GM10266 (cell line): ENCODE measurements around the gene ADGRL3.

Experiments
- DNase-seq: peaks from one replicate; pipeline ENCODE4 v3.0.0; 2012; ENCODE audit errors: extremely low spot score
- TF ChIP-seq, protein P1 (sequence below): IDR thresholded peaks from 2 replicates; pipeline ENCODE4 v1.5.1; 2012; ENCODE audit warnings: mild to moderate bottlenecking, low read depth; ENCODE audit not compliant: control insufficient read depth, insufficient read depth; ENCODE audit errors: missing control alignments

The ADGRL3 gene

DNA sequence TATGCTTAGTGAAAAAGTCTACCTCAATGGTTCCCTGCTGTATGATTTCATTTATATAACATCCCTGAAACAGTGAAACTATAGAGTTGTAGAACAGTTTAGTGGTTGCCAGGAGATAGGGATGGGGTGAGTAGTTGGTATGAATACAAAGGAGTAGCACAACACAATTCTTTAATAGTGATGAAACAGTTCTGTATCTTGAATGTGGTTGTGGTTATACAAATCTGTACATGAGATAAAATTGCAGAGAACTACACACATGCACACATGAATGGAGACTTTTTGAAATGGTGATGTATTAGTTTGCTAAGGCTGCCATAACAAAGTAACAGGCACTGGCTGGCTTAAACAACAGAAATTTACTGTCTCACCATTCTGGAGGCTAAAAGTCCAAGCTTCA, 677.1 kb downstream of the ADGRL3 start:
- no peak for DNase-seq
- TF ChIP-seq, protein P1, sequence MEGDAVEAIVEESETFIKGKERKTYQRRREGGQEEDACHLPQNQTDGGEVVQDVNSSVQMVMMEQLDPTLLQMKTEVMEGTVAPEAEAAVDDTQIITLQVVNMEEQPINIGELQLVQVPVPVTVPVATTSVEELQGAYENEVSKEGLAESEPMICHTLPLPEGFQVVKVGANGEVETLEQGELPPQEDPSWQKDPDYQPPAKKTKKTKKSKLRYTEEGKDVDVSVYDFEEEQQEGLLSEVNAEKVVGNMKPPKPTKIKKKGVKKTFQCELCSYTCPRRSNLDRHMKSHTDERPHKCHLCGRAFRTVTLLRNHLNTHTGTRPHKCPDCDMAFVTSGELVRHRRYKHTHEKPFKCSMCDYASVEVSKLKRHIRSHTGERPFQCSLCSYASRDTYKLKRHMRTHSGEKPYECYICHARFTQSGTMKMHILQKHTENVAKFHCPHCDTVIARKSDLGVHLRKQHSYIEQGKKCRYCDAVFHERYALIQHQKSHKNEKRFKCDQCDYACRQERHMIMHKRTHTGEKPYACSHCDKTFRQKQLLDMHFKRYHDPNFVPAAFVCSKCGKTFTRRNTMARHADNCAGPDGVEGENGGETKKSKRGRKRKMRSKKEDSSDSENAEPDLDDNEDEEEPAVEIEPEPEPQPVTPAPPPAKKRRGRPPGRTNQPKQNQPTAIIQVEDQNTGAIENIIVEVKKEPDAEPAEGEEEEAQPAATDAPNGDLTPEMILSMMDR: no peak

DNA sequence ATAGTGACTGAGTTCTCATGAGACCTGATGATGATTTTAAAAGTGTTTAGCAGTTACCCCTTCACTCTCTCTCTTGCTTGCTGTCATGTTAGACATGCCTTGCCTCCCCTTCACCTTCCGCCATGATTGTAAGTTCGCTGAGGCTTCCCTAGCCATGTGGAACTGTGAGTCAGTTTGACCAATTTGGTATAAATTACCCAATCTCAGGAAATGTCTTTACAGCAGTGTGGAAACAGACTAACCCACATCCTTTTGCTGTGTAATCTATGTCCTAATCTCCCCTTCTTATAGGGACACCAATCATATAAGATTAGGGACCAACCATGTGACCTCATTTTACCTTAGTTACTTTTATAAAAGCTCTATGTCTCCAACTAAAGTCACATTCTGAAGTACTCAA, 677.8 kb downstream of the ADGRL3 start:
- no peak for DNase-seq
- TF ChIP-seq, protein P1: no peak

DNA sequence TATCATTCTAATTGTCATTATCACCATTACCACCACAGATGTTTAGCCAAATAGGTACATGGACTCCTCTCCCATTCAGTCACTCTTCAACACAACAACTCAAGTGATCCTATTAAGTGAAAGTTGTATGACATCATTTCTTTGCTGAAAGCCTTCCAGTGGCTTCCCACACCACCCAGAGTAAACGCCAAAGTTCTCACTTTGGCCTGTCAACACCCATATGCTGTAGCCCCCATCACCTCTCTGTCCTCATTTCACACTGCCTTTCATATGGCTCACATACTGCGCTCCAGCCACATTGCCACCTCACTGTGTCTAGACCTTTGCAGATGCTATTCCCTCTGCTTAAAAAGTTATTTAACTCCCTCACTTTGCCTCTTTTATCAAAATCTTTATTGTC, 682.3 kb downstream of the ADGRL3 start:
- no peak for DNase-seq
- TF ChIP-seq, protein P1: no peak

DNA sequence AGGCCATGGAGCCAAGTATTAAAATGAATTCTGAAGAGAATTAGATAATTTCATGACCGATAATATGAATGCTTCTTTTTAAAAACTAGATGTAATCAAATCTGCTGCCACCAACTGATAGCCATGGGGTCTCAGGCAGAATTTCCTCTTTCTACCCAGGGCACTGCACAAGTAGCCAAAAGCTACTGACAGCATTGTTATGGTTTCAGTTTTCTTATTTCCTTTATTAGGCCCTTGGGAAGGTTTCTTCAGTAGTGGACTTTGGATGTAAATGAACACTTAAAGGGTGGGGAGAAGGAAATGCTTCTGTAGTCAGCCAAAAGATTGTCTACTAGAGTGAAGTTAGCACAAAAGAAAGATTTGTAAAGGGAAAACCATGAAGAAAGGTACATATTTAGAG, 686.0 kb downstream of the ADGRL3 start:
- TF ChIP-seq, protein P1: no peak
- DNase-seq: no peak

DNA sequence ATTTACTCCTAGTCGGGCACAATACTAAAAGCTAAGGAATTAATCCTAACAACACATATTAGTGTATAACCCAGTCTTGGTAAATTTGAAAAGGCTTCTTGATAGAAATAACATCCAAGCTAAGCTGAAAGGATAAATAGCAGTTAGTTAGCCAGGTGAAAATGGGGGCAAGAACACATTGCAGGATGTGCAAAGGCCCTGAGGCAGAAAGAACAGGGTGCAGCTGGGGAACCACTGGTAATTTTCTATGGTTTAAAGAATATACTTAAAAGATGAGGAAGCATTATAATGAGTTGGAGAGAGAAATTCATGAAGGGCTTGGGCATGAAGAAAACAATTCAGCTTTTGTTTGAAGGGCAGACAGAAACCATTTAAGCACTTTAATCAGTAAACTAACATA, 689.0 kb downstream of the ADGRL3 start:
- no peak for DNase-seq
- TF ChIP-seq, protein P1: no peak

DNA sequence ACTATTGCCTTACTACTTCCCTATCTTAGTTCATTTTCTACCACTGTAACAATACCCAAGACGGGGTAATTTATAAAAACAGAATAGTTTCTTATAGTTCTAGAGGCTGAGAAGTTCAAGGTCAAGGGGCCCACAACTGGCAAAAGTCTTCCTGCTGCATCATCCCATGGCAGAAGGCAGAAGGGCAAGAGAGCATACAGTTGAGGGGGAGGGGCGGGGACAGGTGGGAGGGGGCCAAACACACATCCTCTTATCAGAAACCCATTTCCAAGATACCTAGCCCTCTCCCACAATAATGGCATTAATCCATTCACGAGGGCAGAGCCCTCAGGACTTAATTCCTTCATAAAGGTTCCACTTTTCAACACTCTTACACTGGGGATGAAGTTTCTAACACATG, 690.2 kb downstream of the ADGRL3 start:
- DNase-seq: no peak
- TF ChIP-seq, protein P1: no peak

DNA sequence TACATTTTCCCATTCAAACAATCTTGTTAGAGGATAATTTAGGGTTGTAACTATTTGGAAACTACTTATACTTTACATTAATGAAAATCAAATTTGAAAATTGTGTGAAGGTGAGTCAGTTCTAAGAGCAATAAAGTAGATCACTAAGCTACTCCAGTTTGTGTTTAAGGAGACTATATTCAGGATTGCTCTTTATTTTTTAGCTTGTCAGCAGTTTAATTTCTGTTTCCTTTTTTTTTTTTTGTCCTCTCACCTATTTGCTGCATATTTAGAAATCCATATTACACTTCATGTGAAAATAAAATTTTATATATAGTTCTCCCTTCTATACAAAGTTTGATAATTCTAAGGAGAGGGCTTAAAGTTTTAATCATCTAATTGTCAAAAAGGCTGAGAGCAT, 691.8 kb downstream of the ADGRL3 start:
- TF ChIP-seq, protein P1: no peak
- no peak for DNase-seq

DNA sequence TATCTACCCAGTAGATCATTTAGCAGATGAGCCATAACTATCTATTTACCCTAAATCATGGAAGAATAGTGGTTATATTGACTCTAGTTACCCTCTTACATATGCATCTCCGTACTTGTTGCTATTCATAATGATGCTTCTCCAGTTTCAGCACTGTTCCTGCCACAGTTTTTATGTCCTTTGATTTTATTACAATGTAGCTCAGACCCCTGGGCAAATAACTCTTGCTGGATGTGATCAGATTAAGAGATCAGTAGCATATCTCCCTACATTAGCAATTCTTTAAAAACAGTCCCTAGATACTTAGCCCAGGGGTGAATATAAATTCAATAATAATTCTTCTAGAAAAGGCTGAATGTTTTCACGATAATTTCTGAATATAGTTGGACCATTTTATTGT, 696.5 kb downstream of the ADGRL3 start:
- TF ChIP-seq, protein P1: no peak
- DNase-seq: no peak
